Measurements from ENCODE around the gene UTP18. TPM values are rescaled to one million over a fixed set of nuclear protein-coding genes. Genes with fewer than 3 reads are reported as not detected.

The UTP18 gene
- 50.0 and 50.5 TPM in 2 replicates for total RNA-seq (2013; cell fraction: nucleolus; rRNA removed)
- total RNA-seq (2014; rRNA removed) (58.4 and 72.8 TPM in 2 replicates), total RNA-seq (2014; rRNA removed; fragmentation: Illumina TruSeq; extraction: Trizol) (63.0 and 65.7 TPM in 2 replicates), total RNA-seq (2021) (54.9 and 62.4 TPM in 2 replicates), polyA plus RNA-seq (2011; rRNA removed) (63.9 and 95.8 TPM in 2 replicates), polyA plus RNA-seq (2014; fragmentation: Illumina TruSeq; extraction: Trizol) (51.7 and 56.9 TPM in 2 replicates), polyA plus RNA-seq (2014; fragmentation: Nextera tagmentation; extraction: Ambion mirVana) (10 to 100 TPM; 31.0 to 59.2 TPM), polyA plus RNA-seq (2014; rRNA removed) (42.4 and 45.4 TPM in 2 replicates), polyA plus RNA-seq (2016; fragmentation: Nextera tagmentation; extraction: Ambion mirVana) (100 to 1,000 TPM; 102 to 111 TPM), polyA minus RNA-seq (2011; rRNA and poly(A)+ RNA removed) (14.3 and 16.8 TPM in 2 replicates), Bru-seq, nascent RNA (percentile 91 among the genes with signal in this experiment), BruChase-seq, experiment 1, labeled RNA remaining after a 6-hour chase (percentile 88 among the genes with signal in this experiment), BruChase-seq, experiment 2, labeled RNA remaining after a 2-hour chase (percentile 87 among the genes with signal in this experiment)
- 24.8 TPM for polyA plus RNA-seq (2011; ENCODE audit: low read depth)
- polyA plus RNA-seq (2011; cell fraction: cytosol; rRNA removed) = 19.0 and 19.5 TPM in 2 replicates
- 23.6 and 34.1 TPM in 2 replicates for polyA plus RNA-seq (2011; cell fraction: nucleus; rRNA removed)
- polyA plus RNA-seq (2012) = 31.7 and 41.2 TPM in 2 replicates
- 9.0 and 11.0 TPM in 2 replicates for polyA minus RNA-seq (2011; cell fraction: cytosol; rRNA and poly(A)+ RNA removed)
- 7.9 and 11.1 TPM in 2 replicates for polyA minus RNA-seq (2011; cell fraction: nucleus; rRNA and poly(A)+ RNA removed)
- long read RNA-seq, experiment 1, transcript UTP18-201 (14 exons, 1,894 nt) = major isoform, 150 of 166 reads
- long read RNA-seq, experiment 1, partial matches to known transcripts = 5 of 166 reads
- long read RNA-seq, experiment 1, other reads (novel, unspliced or antisense) = 11 of 166 reads
- long read RNA-seq, experiment 2, transcript UTP18-201 (14 exons, 1,894 nt) = major isoform, 670 of 738 reads
- long read RNA-seq, experiment 2, partial matches to known transcripts = 32 of 738 reads
- long read RNA-seq, experiment 2, other reads (novel, unspliced or antisense) = 35 of 738 reads

DNA sequence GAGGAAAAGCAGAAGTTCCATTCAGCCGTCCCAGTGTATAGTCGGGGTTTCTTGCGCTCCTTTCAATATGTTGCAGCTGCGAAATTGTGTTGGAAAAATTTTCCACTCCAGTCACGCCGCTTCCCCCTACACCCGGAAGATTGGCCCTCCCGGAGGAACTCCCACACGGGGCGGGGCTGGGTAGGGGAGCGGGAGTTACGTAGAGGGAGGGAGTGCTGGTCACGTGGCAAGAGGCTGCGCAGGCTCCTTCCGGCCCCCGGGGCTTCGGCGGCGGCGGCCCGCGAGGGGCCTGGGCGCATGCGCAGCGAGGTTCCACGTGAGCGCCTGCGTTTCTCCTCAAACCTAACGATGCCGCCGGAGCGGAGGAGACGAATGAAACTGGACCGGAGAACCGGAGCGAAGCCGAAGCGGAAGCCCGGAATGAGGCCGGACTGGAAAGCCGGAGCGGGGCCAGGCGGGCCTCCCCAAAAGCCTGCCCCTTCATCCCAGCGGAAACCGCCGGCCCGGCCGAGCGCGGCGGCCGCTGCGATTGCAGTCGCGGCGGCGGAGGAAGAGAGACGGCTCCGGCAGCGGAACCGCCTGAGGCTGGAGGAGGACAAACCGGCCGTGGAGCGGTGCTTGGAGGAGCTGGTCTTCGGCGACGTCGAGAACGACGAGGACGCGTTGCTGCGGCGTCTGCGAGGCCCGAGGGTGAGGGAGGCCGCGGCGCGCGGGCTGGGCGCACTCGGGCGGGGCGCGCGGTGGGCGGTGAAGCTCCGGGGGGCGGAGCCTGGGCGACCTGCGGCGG, at the start of gene UTP18:
Gene UTP18, plus strand, starts transcription at position 310 of the 787 bp plus-strand sequence. Its CDS starts 39 bp downstream, at position 349.
- CTCF ChIA-PET = no interaction called here
- peak within 1 kb of the TSS; percentile 100 for H3K27ac ChIP-seq (ENCODE audit: control insufficient read depth, insufficient read depth)
- TF ChIP-seq IRF4 (IDR thresholded peaks at IDR 0.05; ENCODE audit: low read depth, low read length) (peak; percentile 54; the same call in 1 of the 2 replicates), SUZ12 (IDR thresholded peaks at IDR 0.05; ENCODE audit: unreplicated experiment) (no peak), KLF5 (IDR thresholded peaks at IDR 0.05; ENCODE audit: partially characterized antibody) (peak; percentile 100), EZH2 (IDR thresholded peaks at IDR 0.05; ENCODE audit: borderline replicate concordance, control insufficient read depth, low read depth, low read length) (no peak), ZNF24 (IDR thresholded peaks at IDR 0.05) (no peak), PML (IDR thresholded peaks at IDR 0.05; ENCODE audit: low read length) (peak; percentile 83; the same call in 1 of the 2 replicates), RUNX3 (IDR thresholded peaks at IDR 0.05; ENCODE audit: low read length) (peak; percentile 46), BCLAF1 (IDR thresholded peaks at IDR 0.05) (peak; percentile 97), EED (IDR thresholded peaks at IDR 0.05; ENCODE audit: low read depth) (no peak), CREB1 (IDR thresholded peaks at IDR 0.05; ENCODE audit: low read depth) (peak; percentile 71)
- TF ChIP-seq, protein P1, sequence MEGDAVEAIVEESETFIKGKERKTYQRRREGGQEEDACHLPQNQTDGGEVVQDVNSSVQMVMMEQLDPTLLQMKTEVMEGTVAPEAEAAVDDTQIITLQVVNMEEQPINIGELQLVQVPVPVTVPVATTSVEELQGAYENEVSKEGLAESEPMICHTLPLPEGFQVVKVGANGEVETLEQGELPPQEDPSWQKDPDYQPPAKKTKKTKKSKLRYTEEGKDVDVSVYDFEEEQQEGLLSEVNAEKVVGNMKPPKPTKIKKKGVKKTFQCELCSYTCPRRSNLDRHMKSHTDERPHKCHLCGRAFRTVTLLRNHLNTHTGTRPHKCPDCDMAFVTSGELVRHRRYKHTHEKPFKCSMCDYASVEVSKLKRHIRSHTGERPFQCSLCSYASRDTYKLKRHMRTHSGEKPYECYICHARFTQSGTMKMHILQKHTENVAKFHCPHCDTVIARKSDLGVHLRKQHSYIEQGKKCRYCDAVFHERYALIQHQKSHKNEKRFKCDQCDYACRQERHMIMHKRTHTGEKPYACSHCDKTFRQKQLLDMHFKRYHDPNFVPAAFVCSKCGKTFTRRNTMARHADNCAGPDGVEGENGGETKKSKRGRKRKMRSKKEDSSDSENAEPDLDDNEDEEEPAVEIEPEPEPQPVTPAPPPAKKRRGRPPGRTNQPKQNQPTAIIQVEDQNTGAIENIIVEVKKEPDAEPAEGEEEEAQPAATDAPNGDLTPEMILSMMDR (IDR thresholded peaks at IDR 0.05 in 2 of 3, conservative IDR thresholded peaks at IDR 0.05 in 1 of 3; ENCODE audit: control insufficient read depth in 2 of 3, extremely low read depth in 1 of 3, insufficient read depth in 1 of 3, low read depth in 3 of 3, low read length in 3 of 3) = no peak
- TF ChIP-seq, protein P2, sequence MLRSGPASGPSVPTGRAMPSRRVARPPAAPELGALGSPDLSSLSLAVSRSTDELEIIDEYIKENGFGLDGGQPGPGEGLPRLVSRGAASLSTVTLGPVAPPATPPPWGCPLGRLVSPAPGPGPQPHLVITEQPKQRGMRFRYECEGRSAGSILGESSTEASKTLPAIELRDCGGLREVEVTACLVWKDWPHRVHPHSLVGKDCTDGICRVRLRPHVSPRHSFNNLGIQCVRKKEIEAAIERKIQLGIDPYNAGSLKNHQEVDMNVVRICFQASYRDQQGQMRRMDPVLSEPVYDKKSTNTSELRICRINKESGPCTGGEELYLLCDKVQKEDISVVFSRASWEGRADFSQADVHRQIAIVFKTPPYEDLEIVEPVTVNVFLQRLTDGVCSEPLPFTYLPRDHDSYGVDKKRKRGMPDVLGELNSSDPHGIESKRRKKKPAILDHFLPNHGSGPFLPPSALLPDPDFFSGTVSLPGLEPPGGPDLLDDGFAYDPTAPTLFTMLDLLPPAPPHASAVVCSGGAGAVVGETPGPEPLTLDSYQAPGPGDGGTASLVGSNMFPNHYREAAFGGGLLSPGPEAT (IDR thresholded peaks at IDR 0.05; ENCODE audit: low read depth) = peak; percentile 100

More for the DNA sequence above, at the start of gene UTP18:
- peaks cover 87% of the 10 kb centered on the region for H3K79me2 ChIP-seq (ENCODE audit: control insufficient read depth, insufficient read depth, low read length)
- ChIA-PET POLR2A (interaction anchor here (0.6 kb wide), 1 partner anchor 92 kb away, joined by 8 read pairs; no protein-coding TSS in a partner anchor), RAD21 (ENCODE audit: unreplicated experiment) (no interaction called here), SMC1A (ENCODE audit: uncharacterized antibody, unreplicated experiment) (no interaction called here)
- peak within 1 kb of the TSS; percentile 94 for H3K4me2 ChIP-seq (ENCODE audit: control insufficient read depth, insufficient read depth)
- under 1% methylated on average over 54 of the region's 93 CpGs for WGBS (ENCODE audit: insufficient coverage, insufficient replicate concordance, low lambda C conversion rate, missing lambda C conversion rate)
- H4K20me1 ChIP-seq (ENCODE audit: control insufficient read depth, insufficient read depth) = no peaks in the 10 kb centered on the region
- DNase-seq (ENCODE audit: low read depth, low spot score) = peak; percentile 89
- H2AFZ ChIP-seq (ENCODE audit: control insufficient read depth, low read depth, low read length) = peak within 1 kb of the TSS; percentile 100
- peak; percentile 78 for ATAC-seq
- peak within 1 kb of the TSS; percentile 98 for H3K9ac ChIP-seq (ENCODE audit: control insufficient read depth, insufficient read depth, low read length)
- in situ Hi-C loops (cut with MboI) (no loop called here), intact Hi-C loops (cut with micrococcal nuclease; ENCODE audit: unreplicated experiment) (loop anchor here (5.0 kb wide), 1 partner anchor 93 kb away; the partner anchor contains the start of gene NME2)
- H3K4me3 ChIP-seq = peak within 1 kb of the TSS; percentile 92
- H3K9me3 ChIP-seq (replicated peaks; ENCODE audit: control insufficient read depth, insufficient read depth, low read length) = no peaks in the 10 kb centered on the region
- no TSS peak for BruUV-seq (replicated peaks)
- no peaks in the 10 kb centered on the region for H3K27me3 ChIP-seq (replicated peaks in 1 of 2; ENCODE audit: control insufficient read depth in 2 of 2, insufficient read depth in 2 of 2, low read length in 1 of 2)
- H3K36me3 ChIP-seq (ENCODE audit: control insufficient read depth in 2 of 2, insufficient read depth in 2 of 2, low read length in 1 of 2) = peaks cover 2 to 6% of the 10 kb centered on the region in 2 experiments; a peak in 1 of 4 replicates
- FAIRE-seq = peak; percentile 31
- H3K4me1 ChIP-seq (ENCODE audit: control insufficient read depth, insufficient read depth, low read length) = peaks cover 8% of the 10 kb centered on the region

Data from GM12878 (cell line).